ENCODE measurements around the gene SPEF1. TPM values are rescaled to one million over a fixed set of nuclear protein-coding genes. Genes with fewer than 3 reads are reported as not detected.

SPEF1 gene
- total RNA-seq, 1 donor: under 0.01 TPM

GRCh38 chr20:3734111-3734843, 47.0 kb downstream of the SPEF1 start:
- DNase-seq (ENCODE audit: low read depth): no peak
- no peak for TF ChIP-seq CTCF (IDR thresholded peaks at IDR 0.05; ENCODE audit: insufficient read depth, low read depth, low read length)
- H3K4me3 ChIP-seq (ENCODE audit: low read depth, low read length): no peak overlapping the region

GRCh38 chr20:3733119-3733995, 47.9 kb downstream of the SPEF1 start:
- no peak for DNase-seq (ENCODE audit: low read depth)
- no peak overlapping the region for H3K4me3 ChIP-seq (ENCODE audit: low read depth, low read length)
- TF ChIP-seq CTCF (IDR thresholded peaks at IDR 0.05; ENCODE audit: insufficient read depth, low read depth, low read length): no peak

GRCh38 chr20:3732327-3733118, 48.7 kb downstream of the SPEF1 start, which contains the start of gene HSPA12B:
TSS of gene HSPA12B (plus strand) at chr20:3732685. CDS start at chr20:3738675, 5,990 bp downstream.
- DNase-seq (ENCODE audit: low read depth): no peak
- no peak for TF ChIP-seq CTCF (IDR thresholded peaks at IDR 0.05; ENCODE audit: insufficient read depth, low read depth, low read length)
- peak within 1 kb of the TSS; percentile 25 for H3K4me3 ChIP-seq (ENCODE audit: low read depth, low read length)

- no peak for DNase-seq (ENCODE audit: low read depth)
- H3K4me3 ChIP-seq (ENCODE audit: low read depth, low read length): no peak overlapping the region
- no peak for TF ChIP-seq CTCF (IDR thresholded peaks at IDR 0.05; ENCODE audit: insufficient read depth, low read depth, low read length)
These were observed 49.3 kb downstream of the SPEF1 start for GRCh38 chr20:3731944-3732326.

- no peak overlapping the region for H3K4me3 ChIP-seq (ENCODE audit: low read depth, low read length)
- TF ChIP-seq CTCF (IDR thresholded peaks at IDR 0.05; ENCODE audit: insufficient read depth, low read depth, low read length): no peak
- DNase-seq (ENCODE audit: low read depth): no peak
These were observed 50.2 kb downstream of the SPEF1 start for GRCh38 chr20:3730803-3731672.

Measured in fibroblast of villous mesenchyme (primary cell).